ENCODE data around the gene OTUD1. TPM values are rescaled to one million over a fixed set of nuclear protein-coding genes. Genes with fewer than 3 reads are reported as not detected.

Gene OTUD1
- total RNA-seq, 6 experiments from 2014 or later: 3.6 to 4.9 (median 4.0) TPM

DNA sequence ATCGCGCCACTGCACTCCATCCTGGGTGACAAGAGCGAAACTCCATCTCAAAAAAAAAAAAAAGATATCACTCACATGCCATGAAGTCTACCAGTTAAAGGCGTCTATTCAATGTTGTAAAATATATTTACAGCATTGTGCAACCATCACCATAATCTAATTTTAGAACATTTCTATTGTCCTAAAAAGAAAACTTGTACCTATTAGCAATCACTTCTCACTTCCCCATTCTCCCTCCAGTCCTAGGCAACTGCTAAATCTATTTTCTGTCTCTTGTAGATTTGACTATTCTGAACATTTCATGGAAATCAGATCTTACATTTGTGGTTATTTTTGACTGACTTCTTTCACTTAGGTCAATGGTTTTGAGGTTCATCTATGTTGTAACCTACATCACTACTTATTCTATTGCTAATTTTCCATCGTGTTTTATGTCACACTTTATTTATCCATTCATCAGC, 25.2 kb upstream of the OTUD1 start:
- Mint-ChIP-seq H3K27ac (no peak overlapping the region), H3K4me1 (ENCODE audit: low read depth) (peaks cover 10% of the 10 kb centered on the region), H3K27me3 (ENCODE audit: insufficient read depth) (peaks cover 4% of the 10 kb centered on the region), H3K4me3 (no peak overlapping the region), H3K36me3 (ENCODE audit: low read depth) (no peaks in the 10 kb centered on the region), H3K9me3 (no peaks in the 10 kb centered on the region)
- TF ChIP-seq, protein P1, sequence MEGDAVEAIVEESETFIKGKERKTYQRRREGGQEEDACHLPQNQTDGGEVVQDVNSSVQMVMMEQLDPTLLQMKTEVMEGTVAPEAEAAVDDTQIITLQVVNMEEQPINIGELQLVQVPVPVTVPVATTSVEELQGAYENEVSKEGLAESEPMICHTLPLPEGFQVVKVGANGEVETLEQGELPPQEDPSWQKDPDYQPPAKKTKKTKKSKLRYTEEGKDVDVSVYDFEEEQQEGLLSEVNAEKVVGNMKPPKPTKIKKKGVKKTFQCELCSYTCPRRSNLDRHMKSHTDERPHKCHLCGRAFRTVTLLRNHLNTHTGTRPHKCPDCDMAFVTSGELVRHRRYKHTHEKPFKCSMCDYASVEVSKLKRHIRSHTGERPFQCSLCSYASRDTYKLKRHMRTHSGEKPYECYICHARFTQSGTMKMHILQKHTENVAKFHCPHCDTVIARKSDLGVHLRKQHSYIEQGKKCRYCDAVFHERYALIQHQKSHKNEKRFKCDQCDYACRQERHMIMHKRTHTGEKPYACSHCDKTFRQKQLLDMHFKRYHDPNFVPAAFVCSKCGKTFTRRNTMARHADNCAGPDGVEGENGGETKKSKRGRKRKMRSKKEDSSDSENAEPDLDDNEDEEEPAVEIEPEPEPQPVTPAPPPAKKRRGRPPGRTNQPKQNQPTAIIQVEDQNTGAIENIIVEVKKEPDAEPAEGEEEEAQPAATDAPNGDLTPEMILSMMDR (IDR thresholded peaks at IDR 0.05): no peak
- no peak for DNase-seq

DNA sequence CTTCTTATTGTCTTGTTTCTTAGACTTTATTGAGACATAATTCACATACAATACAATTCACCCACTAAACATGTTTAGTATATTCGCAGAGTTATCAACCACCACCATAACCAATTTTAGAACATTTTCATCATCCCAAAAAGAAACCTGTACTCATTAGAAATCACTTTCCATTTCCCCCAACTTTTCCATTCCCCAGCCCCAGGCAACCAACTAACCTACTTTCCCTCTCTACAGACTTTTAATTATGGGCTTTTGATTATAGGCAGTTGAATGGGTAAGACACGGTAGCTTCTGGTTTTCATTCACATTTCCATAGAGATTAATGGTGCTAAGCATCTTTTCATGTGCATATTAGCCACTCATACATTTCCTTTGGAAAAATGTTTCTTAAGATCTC, 24.2 kb upstream of the OTUD1 start:
- Mint-ChIP-seq H3K36me3 (ENCODE audit: low read depth) (no peaks in the 10 kb centered on the region), H3K4me1 (ENCODE audit: low read depth) (peaks cover 8% of the 10 kb centered on the region), H3K27me3 (ENCODE audit: insufficient read depth) (peaks cover 4% of the 10 kb centered on the region), H3K27ac (no peak overlapping the region), H3K9me3 (no peaks in the 10 kb centered on the region), H3K4me3 (no peak overlapping the region)
- TF ChIP-seq, protein P1 (IDR thresholded peaks at IDR 0.05): no peak
- DNase-seq: no peak

DNA sequence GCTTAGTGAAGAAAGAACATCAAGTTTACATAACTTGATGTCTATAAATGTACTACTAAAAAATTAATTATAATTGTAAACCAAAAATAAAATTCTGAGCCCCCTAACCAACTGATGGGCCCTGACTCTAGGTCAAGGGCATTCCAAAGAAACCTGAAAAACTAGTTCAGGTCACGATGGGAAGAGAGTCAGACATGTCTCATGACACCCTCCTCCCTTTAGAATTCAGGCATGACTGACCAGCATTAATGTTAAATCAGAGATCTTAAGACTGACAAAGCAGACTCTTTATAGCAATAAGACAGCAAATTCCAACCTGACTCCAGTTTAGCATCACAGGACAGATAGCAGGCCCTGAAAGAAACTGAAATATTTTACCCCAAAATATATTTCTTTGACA, 21.6 kb upstream of the OTUD1 start:
- Mint-ChIP-seq H3K27ac (no peak overlapping the region), H3K4me1 (ENCODE audit: low read depth) (peaks cover 3% of the 10 kb centered on the region), H3K27me3 (ENCODE audit: insufficient read depth) (peaks cover 3% of the 10 kb centered on the region; the same call in 1 of the 2 replicates), H3K9me3 (no peaks in the 10 kb centered on the region), H3K36me3 (ENCODE audit: low read depth) (no peaks in the 10 kb centered on the region), H3K4me3 (no peak overlapping the region)
- TF ChIP-seq, protein P1 (IDR thresholded peaks at IDR 0.05): no peak
- DNase-seq: no peak

DNA sequence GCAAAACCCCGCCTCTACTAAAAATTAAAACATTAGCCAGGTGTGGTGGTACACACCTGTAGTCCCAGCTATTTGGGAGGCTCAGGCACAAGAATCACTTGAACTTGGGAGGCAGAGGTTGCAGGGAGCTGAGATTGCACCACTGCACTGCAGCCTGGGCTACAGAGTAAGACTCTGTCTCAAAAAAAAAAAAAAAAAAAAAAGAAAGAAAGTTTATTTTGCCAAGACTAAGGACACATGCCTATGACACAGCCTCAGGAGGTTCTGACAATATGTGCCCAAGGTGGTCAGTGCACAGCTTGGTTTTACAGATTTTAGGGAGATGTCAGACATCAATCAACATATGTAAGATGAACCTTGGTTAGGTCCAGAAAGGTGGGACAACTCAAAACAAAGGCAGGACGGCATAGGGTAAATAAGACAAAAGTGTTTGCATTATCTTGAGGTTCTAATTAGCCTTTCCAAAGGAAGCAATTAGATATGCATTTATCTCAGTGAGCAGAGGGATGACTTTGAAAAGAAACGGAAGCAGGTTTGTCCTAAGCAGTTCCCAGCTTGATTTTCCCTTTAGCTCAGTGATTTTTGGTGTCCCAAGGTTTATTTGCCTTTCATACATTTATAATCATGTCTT, 20.7 kb upstream of the OTUD1 start:
- no peak overlapping the region for H3K4me3 Mint-ChIP-seq
- no peaks in the 10 kb centered on the region for H3K4me1 Mint-ChIP-seq (ENCODE audit: low read depth)
- no peaks in the 10 kb centered on the region for H3K9me3 Mint-ChIP-seq
- peaks cover 3% of the 10 kb centered on the region; the same call in 1 of the 2 replicates for H3K27me3 Mint-ChIP-seq (ENCODE audit: insufficient read depth)
- H3K36me3 Mint-ChIP-seq (ENCODE audit: low read depth): no peaks in the 10 kb centered on the region
- no peak overlapping the region for H3K27ac Mint-ChIP-seq
- TF ChIP-seq, protein P1 (IDR thresholded peaks at IDR 0.05): no peak
- no peak for DNase-seq

DNA sequence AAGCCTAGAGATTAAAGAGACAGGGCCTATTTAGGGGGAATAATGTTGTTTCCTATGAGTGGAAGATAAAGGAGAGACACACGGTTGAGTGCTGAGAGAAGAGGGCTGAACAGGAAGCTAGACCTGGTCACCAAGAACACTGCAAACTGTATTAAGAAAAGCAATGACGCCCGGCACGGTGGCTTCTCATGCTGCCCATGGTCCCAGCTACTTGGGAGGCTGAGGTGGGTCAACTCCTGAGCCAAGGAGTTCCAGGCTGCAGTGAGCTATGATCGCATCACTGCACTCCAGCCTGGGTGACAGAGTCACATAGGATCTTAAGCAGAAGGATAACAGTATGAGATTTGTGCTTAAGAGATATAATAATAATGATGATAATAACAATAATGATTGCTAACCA, 19.7 kb upstream of the OTUD1 start:
- TF ChIP-seq, protein P1 (IDR thresholded peaks at IDR 0.05): no peak
- no peak overlapping the region for H3K4me3 Mint-ChIP-seq
- no peaks in the 10 kb centered on the region for H3K4me1 Mint-ChIP-seq (ENCODE audit: low read depth)
- H3K36me3 Mint-ChIP-seq (ENCODE audit: low read depth): no peaks in the 10 kb centered on the region
- H3K27ac Mint-ChIP-seq: no peak overlapping the region
- peaks cover 3% of the 10 kb centered on the region; the same call in 1 of the 2 replicates for H3K27me3 Mint-ChIP-seq (ENCODE audit: insufficient read depth)
- no peaks in the 10 kb centered on the region for H3K9me3 Mint-ChIP-seq
- no peak for DNase-seq

Measured in HFFc6 (cell line).